GM18520 (cell line): ENCODE measurements around the gene CERS1.

ENCODE experiments used
- ATAC-seq: cut with Tn5 transposase; IDR thresholded peaks from one replicate; pipeline ENCODE4 v1.9.1; 2021; ENCODE audit not compliant: unreplicated experiment

The CERS1 gene

GRCh38 chr19:18876865-18877264 lies 19.1 kb downstream of the CERS1 start:
- no peak for ATAC-seq

DNA sequence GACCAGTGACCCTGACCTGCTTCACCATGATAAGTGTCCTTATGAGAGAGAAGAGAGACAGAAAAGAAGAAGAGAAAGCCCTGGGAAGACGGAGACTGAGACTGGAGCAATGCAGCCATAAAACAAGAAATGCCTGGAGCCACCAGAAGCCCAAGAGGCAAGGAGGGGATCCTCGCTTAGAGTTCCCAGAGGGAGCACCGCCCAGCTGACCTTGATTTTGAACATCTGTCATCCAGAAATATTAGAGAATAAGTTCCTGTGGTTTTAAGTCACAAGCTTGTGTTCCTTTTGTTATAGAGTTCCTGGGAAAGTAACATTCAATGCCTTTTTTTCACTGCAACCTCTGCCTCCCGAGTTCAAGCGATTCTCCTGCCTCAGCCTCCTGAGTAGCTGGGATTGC lies 20.2 kb downstream of the CERS1 start:
- ATAC-seq = no peak

DNA sequence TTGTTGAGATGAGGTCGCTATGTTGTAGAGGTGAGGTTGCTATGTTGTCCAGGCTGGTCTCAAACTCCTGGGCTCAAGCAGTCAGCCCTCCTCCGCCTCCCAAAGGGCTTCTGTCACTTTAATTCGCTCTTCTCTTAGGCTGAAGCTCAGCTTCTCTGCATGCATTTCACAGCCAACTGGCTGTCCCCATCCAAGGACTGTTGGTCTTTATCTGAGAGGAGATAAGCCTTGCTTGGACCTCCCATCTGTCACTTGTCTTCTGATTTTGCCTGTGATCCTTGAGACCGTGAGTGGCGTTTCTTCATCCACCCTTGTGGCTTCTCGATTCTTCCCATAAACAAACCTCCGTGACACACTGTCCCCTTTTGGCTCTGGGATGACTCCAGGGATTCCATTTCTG lies 24.4 kb downstream of the CERS1 start:
- no peak for ATAC-seq

DNA sequence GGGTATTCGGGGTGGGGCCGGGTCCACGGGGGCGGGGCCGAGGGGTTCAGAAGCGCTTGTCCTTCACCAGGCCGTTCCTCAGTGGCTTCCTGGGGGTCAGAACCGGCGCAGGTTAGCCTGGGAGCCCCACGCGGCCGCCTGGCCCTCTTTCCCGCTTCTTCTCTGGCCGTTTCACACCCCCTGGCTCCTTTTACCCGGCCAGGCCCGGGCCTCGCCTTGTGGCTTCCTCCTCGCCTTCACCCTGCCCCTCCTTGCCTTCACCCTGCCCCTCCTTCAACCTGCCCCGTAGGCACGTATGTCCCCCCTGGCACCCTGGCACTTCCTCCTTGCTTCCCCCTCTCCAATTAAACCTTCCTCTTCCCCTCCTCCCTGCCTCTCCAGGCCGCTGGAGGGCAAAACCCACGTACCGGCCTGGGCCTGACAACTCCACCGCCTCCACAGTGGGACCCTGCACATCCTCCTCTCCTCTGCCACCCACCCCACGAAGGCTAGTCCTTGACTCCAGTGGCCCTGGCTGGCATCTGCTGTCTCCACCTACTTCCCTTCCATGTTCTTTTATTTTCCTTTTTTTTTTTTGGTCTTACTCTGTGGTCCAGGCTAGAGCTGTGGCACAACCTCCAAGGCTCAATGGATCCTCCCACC lies 25.3 kb downstream of the CERS1 start:
- ATAC-seq = no peak

DNA sequence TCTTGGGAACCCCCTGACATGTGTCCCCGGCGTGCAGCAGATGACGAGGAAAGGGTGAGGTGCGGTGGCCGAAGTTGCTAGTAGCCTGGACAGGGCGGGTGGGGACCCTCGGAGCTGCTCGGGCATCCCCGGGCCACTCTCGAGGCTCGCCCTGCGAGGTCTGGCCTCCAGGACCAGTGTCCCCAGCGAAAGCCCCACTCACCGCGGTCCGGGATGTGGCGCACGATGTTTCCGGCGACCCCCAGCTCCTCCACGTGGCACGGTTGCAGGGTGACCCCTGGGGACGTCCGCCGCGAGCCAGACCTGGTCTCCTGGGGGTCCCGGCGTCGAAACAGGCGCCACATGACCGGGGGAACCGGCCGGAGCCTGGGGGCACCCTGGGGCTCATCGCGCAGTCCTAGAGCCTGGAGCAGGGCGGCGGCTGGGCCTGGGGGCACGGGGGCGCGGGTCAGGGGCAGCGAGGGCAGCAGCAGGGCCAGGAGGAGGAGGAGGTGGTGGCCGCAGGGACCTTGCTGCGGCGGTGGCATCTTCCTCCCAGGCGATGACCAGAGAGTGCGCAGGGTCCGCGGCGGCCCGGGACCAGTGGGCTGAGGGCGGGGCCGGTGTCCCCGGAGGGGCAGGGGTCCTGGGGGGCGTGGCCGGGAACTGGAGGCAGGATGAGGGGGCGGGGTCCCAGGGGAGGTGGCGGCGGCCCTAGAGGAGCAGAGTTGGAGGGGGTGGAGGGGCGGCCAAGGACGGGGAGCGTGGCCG lies 26.0 kb downstream of the CERS1 start:
- no peak for ATAC-seq

DNA sequence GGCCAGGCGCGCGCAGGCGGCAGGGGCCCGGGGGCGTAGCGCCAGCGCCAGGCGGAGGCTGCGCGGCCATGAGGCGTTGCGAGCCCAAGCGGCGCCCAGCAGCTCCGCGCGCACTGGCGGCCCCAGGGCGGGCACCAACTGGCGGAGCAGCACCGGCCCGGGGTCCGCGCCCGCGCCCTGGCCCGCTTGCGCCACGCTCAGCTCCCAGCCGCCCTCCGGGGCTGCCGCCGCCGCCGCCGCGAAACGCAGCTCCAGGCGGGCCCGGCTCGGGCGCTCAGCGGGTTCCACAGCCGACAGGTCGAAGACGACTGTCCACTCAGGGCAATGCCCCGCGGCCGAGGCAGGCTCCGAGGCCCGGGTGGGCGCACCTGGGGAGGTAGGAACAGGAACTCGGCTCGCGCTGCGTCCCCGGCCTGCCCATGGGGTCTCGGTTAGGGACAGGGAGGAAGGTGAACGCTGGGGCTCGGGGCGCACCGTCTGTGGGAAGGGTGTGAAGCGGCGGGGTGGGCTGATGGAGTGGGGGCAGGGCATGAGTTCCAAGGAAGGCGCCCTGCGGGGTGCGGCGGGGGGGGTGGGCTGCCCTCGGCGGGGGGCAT lies 26.8 kb downstream of the CERS1 start:
- ATAC-seq = no peak

DNA sequence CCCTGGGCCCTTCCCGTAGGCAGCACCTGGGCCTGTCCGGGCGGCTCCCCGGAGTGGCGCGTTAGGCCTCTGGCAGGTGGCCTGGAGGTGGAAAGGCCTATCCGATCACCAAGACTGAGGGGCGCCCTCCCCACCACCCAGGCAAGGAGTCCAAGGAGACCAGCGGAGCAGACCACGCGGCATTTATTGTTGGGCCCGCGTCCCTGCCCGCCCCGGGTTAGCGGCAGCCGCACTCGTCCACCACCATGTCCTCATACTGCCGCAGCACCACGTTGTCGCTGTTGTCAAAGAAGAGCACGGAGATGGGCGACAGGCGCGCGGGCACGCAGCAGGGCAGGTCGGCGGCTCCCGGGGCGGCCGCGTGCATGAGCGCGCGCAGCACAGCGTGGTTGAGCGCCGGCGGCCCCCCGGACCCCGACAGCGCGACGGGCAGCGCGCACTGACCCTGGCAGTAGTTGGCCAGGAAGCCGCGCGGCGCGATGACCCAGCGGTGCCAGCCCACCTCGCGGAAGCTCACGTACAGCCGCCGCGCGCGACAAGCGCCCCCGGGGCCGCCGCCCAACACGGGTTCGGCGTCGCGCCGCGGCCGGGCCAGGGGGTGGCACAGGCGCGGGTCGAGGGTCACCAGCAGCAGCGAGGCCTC lies 27.5 kb downstream of the CERS1 start:
- no peak for ATAC-seq

- no peak for ATAC-seq
Observed at GRCh38 chr19:18867751-18868150, 28.2 kb downstream of the CERS1 start.

GRCh38 chr19:18867199-18867598 lies 28.8 kb downstream of the CERS1 start:
- no peak for ATAC-seq

GRCh38 chr19:18866800-18867123 lies 29.2 kb downstream of the CERS1 start:
- ATAC-seq = no peak

DNA sequence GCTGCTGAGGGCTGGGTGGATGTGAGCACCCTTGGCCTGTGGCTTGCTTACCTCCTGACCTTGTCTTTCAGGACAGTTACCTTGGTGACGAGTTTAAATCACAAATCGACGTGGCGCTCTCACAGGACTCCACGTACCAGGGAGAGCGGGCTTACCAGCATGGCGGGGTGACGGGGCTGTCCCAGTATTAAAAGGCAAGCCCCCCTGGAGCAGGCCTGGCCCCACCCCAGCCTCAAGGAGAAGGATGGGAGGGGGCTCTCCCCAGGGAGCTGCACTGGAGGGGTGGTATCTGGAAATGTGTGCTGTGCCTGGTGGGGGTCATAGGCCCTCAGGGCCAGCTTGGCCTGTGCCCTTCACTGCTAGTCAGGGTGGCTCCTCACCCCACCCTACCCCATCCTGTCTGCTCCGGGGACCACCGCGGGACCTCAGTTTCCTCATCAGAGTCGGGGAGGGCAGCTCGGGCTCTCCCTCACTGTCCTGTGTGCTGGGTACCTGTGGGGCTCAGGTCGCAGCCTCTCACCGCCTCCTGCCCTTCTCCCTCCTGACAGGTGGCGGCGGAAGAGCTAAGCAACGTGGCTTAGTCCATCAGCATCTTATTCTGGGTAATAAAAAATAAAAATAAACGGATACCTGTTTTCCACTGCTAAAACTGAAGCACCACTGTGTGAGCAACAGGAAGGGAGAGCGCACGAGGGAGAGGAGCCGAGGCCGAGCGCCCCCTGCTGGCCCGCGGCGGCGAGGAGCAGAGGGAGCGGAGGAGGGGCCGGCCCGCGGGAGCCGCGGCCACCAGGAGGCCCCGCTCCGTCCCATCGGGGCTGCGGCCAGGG lies 29.8 kb downstream of the CERS1 start:
- ATAC-seq = no peak

DNA sequence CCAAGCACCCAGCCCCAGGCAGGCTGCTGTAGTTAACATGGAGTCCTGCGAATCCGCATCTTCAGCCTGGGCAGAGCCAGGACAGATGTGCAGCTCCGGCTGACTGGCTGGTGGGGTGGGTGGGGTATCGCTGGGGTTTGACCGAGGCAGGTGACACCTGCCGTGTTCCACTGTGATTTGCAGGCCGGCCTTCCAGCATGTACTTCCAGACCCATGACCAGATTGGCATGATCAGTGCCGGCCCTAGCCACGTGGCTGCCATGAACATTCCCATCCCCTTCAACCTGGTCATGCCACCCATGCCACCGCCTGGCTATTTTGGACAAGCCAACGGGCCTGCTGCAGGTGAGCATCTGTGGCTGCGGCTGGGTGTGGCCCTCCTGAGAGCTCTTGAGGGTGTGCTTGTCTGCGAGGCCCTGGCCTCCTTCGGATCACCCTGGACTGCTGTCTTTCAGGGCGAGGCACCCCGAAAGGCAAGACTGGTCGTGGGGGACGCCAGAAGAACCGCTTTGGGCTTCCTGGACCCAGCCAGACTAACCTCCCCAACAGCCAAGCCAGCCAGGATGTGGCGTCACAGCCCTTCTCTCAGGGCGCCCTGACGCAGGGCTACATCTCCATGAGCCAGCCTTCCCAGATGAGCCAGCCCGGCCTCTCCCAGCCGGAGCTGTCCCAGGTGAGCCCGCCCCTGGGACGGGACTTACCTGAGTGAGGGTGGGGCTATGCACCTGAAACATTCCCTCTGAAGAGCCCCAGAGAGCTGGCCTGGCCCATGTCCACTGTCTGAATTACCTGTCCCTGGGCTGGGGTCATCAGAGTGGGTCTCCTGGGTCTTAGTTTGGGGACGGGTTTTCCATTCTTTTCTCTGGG lies 30.6 kb downstream of the CERS1 start:
- ATAC-seq = no peak

GRCh38 chr19:18863843-18864362 lies 32.1 kb downstream of the CERS1 start:
- no peak for ATAC-seq

- ATAC-seq = no peak
Observed at GRCh38 chr19:18862976-18863842, 32.7 kb downstream of the CERS1 start.

DNA sequence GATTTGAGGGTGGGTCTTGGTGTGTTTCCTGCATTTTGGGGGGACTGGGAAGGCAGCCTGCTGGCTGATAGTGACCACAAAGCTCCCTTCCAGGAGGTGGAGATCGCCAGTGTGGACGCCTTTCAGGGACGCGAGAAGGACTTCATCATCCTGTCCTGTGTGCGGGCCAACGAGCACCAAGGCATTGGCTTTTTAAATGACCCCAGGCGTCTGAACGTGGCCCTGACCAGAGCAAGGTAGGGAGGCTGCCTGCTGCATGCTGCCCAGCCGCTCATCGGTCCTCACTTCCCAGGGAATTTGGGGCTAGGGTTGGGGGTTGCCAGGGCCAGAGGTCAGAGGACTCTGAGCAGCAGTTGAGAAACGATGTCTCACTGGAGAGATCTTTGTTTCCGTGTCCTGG lies 34.0 kb downstream of the CERS1 start:
- no peak for ATAC-seq

GRCh38 chr19:18861235-18861634 lies 34.7 kb downstream of the CERS1 start:
- no peak for ATAC-seq

DNA sequence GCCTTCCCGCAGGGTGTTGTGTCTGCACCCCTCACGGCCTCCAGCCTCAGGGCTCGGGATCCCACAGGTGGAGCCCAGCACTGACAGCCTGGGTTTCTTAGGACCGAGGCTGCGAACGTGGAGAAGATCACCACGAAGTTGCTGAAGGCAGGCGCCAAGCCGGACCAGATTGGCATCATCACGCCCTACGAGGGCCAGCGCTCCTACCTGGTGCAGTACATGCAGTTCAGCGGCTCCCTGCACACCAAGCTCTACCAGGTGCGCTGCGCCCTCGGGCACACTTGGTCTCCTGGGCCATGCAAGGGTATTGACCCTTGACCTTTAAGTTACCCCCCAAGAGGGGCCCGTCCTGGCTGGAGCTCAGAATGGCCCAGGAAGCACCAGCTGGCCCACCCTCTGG lies 35.2 kb downstream of the CERS1 start:
- no peak for ATAC-seq

GRCh38 chr19:18860302-18860700 lies 35.7 kb downstream of the CERS1 start:
- ATAC-seq = no peak

- ATAC-seq = no peak
Observed at GRCh38 chr19:18859676-18860301, 36.2 kb downstream of the CERS1 start.
